K562 (cell line): ENCODE measurements around the gene ECE2. TPM values are rescaled to one million over a fixed set of nuclear protein-coding genes. Genes with fewer than 3 reads are reported as not detected.

Experiments used
- ETV1 ChIP-seq: fragments of 450-650 bp; conservative IDR thresholded peaks from 2 replicates; pipeline ENCODE4 v1.6.1; 2016; ENCODE audit warnings: missing genetic modification characterization, control low read depth, low read depth, missing compliant biosample characterization
- MTF1 ChIP-seq: fragments of 250-450 bp; sonication (Bioruptor Pico); IDR thresholded peaks from 2 replicates; pipeline ENCODE4 v1.9.0; 2021; ENCODE audit warnings: moderate library complexity, mild to moderate bottlenecking, inconsistent platforms, borderline replicate concordance
- MYC ChIP-seq, 2 experiments: fragments of 250-450 bp in 1 of 2; sonication (Bioruptor Pico) in 1 of 2; IDR thresholded peaks; 2 replicates each; pipeline versions ENCODE4 v1.5.1 to v1.6.1; 2012 to 2021; ENCODE audit warnings: low read depth in 2 of 2, borderline replicate concordance in 1 of 2, improper control_type of control experiment in 1 of 2, low read length in 1 of 2, mild to moderate bottlenecking in 1 of 2, moderate library complexity in 1 of 2
- NFXL1 ChIP-seq: fragments of 450-650 bp; formaldehyde crosslinking; IDR thresholded peaks from 2 replicates; pipeline ENCODE4 v1.4.0; 2021; ENCODE audit warnings: mild to moderate bottlenecking
- SETDB1 ChIP-seq: IDR thresholded peaks from one replicate; pipeline ENCODE4 v1.6.1; 2012; ENCODE audit warnings: low read length, control low read depth, inconsistent platforms
- SRSF3 ChIP-seq: fragments of 200-400 bp; formaldehyde crosslinking; IDR thresholded peaks from 2 replicates; pipeline ENCODE4 v1.6.1; 2016; ENCODE audit warnings: mild to moderate bottlenecking, low read length, moderate library complexity; ENCODE audit not compliant: insufficient read depth
- TAF9B ChIP-seq: fragments of 450-650 bp; IDR thresholded peaks from 2 replicates; pipeline ENCODE4 v1.6.1; 2018; ENCODE audit warnings: mild to moderate bottlenecking; ENCODE audit not compliant: partially characterized antibody
- XRCC5 ChIP-seq: fragments of 200-400 bp; formaldehyde crosslinking; IDR thresholded peaks from 2 replicates; pipeline ENCODE4 v1.6.1; 2017; ENCODE audit warnings: low read depth, mild to moderate bottlenecking, low read length
- ZSCAN29 ChIP-seq: fragments of 450-650 bp; IDR thresholded peaks from 2 replicates; pipeline ENCODE4 v1.6.1; 2017
- polyA plus RNA-seq, 8 experiments: library from polyadenylated mRNA; depleted of rRNA in 4 of 8; stranded (reverse) in 5 of 8; unstranded in 3 of 8; fragments of >200 nt; fragmentation: Nextera tagmentation in 2 of 8; fragmentation: Illumina TruSeq in 1 of 8; extraction: Ambion mirVana in 2 of 8; extraction: Trizol in 1 of 8; gene quantifications; 2 replicates each; pipeline versions ENCODE4 v1.2.1 to v1.2.3, GENCODE V29; 2011 to 2014; ENCODE audit warnings: inconsistent platforms in 1 of 8, missing spikeins in 1 of 8
- total RNA-seq, 7 experiments: library from RNA; depleted of rRNA in 6 of 7; stranded (reverse); fragments of >200 nt in 6 of 7; fragmentation: Illumina TruSeq in 2 of 7; extraction: Trizol in 2 of 7; gene quantifications; 2 replicates each; pipeline versions ENCODE4 v1.2.1 to v1.2.3, GENCODE V29; 2011 to 2021; ENCODE audit warnings: low replicate concordance in 1 of 7
- TF ChIP-seq, protein P1 (sequence below): fragments of 450-650 bp; IDR thresholded peaks from 2 replicates; pipeline ENCODE4 v1.6.1; 2018; ENCODE audit warnings: mild to moderate bottlenecking, low read depth; ENCODE audit not compliant: partially characterized antibody
- TF ChIP-seq, protein P2 (sequence below): fragments of 250-450 bp; sonication (Bioruptor Pico); IDR thresholded peaks from 2 replicates; pipeline ENCODE4 v1.8.0; 2022; ENCODE audit warnings: moderate library complexity, mild to moderate bottlenecking, inconsistent platforms
- TF ChIP-seq, protein P3 (sequence below): sonication (generic); formaldehyde crosslinking; IDR thresholded peaks from 2 replicates; pipeline ENCODE4 v1.8.0; 2023; ENCODE audit warnings: missing genetic modification reagents, mild to moderate bottlenecking, borderline replicate concordance
- TF ChIP-seq, protein P4 (sequence below), 2 experiments: IDR thresholded peaks; 2 replicates each; pipeline ENCODE4 v1.6.1; 2012; ENCODE audit warnings: improper control_type of control experiment in 2 of 2, low read depth in 2 of 2, low read length in 2 of 2, borderline replicate concordance in 1 of 2

ECE2 gene
- total and polyA plus RNA-seq, 9 of the 15 experiments (the other 6 are each of a cell fraction or from before 2014, with no cell fraction given) = not detected

DNA sequence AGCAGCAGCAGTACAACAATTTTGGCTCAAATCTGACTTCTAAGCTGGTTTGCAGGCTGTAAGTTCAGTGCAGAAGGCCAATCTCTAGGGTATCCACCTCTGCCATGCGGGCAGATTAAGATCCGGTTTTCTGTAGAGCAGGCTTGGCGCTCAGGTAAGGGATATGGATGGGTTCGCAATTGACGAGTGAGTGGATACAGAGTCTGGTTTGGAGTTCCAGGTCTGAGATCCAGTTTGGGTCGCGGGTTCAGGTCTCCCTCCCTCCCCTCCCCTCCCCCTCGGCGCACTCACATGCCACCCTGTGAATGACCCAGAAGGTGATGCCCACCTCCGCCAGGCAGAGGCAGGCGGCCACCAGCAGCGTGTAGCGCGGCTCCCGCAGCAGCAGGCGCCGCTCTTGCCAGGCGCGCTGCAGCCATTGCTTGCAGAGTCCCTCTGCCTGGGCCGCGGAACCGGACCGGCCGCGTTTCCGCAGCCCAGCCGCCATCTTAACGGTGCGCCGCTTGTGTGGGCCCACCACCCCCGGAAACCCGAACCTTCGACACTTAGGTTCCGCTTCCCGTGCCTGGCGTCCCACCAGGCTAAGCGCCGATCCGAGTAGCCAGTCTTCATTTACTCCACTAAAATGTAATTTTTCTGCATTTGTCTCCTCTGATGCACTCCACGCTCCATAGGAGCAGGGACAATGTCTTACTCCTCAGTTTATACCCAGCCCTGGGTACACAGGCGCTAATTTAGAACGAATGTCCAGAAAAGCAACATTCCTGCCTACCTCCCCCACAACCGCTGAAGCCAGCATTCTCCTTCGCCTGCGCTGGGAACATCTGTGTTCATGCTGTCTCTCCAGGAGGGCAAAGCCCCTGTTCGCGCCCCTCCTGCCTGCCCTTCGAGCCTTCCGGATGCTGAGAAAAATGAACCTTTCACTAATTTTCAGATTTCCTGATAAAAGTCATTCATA is 27.1 kb upstream of the ECE2 start, which contains the start of gene ALG3 (continued):
- TF ChIP-seq, protein P1, sequence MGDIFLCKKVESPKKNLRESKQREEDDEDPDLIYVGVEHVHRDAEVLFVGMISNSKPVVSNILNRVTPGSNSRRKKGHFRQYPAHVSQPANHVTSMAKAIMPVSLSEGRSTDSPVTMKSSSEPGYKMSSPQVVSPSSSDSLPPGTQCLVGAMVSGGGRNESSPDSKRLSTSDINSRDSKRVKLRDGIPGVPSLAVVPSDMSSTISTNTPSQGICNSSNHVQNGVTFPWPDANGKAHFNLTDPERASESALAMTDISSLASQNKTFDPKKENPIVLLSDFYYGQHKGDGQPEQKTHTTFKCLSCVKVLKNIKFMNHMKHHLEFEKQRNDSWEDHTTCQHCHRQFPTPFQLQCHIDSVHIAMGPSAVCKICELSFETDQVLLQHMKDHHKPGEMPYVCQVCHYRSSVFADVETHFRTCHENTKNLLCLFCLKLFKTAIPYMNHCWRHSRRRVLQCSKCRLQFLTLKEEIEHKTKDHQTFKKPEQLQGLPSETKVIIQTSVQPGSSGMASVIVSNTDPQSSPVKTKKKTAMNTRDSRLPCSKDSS = no peak
- TF ChIP-seq SETDB1 (no peak), ZSCAN29 (no peak; the same call in 1 of the 2 replicates), ETV1 (tag) (peak; percentile 72), NFXL1 (CRISPR knock-in tag) (no peak), SRSF3 (0 out of 2 replicates have a peak, but pooled peaks have one; percentile 28), MTF1 (CRISPR knock-in tag) (no peak), MYC (IDR thresholded peaks at IDR 0.05; ENCODE audit: low read depth, low read length) (peak; percentile 97), MYC (CRISPR knock-in tag; IDR thresholded peaks at IDR 0.05; ENCODE audit: borderline replicate concordance, low read depth) (peak; percentile 78; the same call in 1 of the 2 replicates), TAF9B (peak; percentile 98), XRCC5 (peak; percentile 97)
- TF ChIP-seq, protein P2, sequence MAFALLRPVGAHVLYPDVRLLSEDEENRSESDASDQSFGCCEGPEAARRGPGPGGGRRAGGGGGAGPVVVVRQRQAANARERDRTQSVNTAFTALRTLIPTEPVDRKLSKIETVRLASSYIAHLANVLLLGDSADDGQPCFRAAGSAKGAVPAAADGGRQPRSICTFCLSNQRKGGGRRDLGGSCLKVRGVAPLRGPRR = no peak
- TF ChIP-seq, protein P3, sequence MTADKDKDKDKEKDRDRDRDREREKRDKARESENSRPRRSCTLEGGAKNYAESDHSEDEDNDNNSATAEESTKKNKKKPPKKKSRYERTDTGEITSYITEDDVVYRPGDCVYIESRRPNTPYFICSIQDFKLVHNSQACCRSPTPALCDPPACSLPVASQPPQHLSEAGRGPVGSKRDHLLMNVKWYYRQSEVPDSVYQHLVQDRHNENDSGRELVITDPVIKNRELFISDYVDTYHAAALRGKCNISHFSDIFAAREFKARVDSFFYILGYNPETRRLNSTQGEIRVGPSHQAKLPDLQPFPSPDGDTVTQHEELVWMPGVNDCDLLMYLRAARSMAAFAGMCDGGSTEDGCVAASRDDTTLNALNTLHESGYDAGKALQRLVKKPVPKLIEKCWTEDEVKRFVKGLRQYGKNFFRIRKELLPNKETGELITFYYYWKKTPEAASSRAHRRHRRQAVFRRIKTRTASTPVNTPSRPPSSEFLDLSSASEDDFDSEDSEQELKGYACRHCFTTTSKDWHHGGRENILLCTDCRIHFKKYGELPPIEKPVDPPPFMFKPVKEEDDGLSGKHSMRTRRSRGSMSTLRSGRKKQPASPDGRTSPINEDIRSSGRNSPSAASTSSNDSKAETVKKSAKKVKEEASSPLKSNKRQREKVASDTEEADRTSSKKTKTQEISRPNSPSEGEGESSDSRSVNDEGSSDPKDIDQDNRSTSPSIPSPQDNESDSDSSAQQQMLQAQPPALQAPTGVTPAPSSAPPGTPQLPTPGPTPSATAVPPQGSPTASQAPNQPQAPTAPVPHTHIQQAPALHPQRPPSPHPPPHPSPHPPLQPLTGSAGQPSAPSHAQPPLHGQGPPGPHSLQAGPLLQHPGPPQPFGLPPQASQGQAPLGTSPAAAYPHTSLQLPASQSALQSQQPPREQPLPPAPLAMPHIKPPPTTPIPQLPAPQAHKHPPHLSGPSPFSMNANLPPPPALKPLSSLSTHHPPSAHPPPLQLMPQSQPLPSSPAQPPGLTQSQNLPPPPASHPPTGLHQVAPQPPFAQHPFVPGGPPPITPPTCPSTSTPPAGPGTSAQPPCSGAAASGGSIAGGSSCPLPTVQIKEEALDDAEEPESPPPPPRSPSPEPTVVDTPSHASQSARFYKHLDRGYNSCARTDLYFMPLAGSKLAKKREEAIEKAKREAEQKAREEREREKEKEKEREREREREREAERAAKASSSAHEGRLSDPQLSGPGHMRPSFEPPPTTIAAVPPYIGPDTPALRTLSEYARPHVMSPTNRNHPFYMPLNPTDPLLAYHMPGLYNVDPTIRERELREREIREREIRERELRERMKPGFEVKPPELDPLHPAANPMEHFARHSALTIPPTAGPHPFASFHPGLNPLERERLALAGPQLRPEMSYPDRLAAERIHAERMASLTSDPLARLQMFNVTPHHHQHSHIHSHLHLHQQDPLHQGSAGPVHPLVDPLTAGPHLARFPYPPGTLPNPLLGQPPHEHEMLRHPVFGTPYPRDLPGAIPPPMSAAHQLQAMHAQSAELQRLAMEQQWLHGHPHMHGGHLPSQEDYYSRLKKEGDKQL (CRISPR knock-in tag) = no peak
- TF ChIP-seq, protein P4, sequence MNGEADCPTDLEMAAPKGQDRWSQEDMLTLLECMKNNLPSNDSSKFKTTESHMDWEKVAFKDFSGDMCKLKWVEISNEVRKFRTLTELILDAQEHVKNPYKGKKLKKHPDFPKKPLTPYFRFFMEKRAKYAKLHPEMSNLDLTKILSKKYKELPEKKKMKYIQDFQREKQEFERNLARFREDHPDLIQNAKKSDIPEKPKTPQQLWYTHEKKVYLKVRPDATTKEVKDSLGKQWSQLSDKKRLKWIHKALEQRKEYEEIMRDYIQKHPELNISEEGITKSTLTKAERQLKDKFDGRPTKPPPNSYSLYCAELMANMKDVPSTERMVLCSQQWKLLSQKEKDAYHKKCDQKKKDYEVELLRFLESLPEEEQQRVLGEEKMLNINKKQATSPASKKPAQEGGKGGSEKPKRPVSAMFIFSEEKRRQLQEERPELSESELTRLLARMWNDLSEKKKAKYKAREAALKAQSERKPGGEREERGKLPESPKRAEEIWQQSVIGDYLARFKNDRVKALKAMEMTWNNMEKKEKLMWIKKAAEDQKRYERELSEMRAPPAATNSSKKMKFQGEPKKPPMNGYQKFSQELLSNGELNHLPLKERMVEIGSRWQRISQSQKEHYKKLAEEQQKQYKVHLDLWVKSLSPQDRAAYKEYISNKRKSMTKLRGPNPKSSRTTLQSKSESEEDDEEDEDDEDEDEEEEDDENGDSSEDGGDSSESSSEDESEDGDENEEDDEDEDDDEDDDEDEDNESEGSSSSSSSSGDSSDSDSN (IDR thresholded peaks at IDR 0.05; ENCODE audit: borderline replicate concordance in 1 of 2, low read depth in 2 of 2, low read length in 2 of 2) = no peak
